ENCODE measurements around the gene CDC42EP5. TPM values are rescaled to one million over a fixed set of nuclear protein-coding genes. Genes with fewer than 3 reads are reported as not detected.

The CDC42EP5 gene
- total RNA-seq, 1 donor from 2014 or later, result 18.2 TPM

DNA sequence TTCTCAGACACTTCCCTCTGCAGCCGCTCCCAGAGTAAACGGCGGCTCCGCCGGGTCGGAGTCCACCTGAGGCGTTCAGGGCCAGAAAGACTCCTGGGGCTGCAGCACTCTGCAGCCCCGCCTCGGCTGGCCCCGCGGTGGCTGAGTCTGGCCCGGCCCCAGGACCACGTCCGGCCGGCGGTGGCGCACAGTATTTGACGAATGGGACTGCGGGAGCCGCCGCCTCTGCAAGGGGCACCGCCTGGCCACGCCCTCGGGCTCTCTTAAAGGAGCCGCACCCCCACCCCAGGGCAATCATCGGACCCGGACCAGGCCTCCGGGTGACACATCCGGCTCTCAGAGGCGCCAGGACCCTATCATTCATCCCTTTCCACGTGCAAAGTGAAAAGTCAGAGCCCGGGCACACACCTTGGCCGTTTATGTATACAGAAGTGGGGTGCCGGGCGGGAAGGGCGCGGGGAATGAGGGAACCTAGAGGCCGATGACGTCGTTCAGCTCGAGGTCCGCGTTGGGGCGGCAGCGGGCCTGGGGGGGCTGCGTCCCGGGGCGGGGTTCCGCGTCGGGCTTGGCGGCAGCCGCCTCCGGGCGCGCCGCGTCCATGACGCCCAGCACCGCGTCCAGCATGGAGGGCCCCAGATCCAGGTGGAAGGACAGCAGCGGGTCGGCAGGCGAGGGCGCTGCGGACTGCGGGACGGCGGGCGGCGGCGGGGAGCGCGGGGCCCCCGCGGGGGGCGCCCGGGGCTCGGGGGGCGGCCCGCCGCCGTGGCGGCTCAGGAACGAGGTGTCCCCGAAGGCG lies 8.3 kb downstream of the CDC42EP5 start:
- Histone ChIP-seq H3K27me3 (ENCODE audit: control insufficient read depth, insufficient read depth, low read length) (no peaks in the 10 kb centered on the region), H3K4me3 (ENCODE audit: low read depth, low read length) (peak overlapping the region; percentile 82), H3K36me3 (ENCODE audit: control insufficient read depth, insufficient read depth, low read length) (peaks cover 7% of the 10 kb centered on the region)
- TF ChIP-seq, protein P1, sequence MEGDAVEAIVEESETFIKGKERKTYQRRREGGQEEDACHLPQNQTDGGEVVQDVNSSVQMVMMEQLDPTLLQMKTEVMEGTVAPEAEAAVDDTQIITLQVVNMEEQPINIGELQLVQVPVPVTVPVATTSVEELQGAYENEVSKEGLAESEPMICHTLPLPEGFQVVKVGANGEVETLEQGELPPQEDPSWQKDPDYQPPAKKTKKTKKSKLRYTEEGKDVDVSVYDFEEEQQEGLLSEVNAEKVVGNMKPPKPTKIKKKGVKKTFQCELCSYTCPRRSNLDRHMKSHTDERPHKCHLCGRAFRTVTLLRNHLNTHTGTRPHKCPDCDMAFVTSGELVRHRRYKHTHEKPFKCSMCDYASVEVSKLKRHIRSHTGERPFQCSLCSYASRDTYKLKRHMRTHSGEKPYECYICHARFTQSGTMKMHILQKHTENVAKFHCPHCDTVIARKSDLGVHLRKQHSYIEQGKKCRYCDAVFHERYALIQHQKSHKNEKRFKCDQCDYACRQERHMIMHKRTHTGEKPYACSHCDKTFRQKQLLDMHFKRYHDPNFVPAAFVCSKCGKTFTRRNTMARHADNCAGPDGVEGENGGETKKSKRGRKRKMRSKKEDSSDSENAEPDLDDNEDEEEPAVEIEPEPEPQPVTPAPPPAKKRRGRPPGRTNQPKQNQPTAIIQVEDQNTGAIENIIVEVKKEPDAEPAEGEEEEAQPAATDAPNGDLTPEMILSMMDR (IDR thresholded peaks at IDR 0.05; ENCODE audit: insufficient read depth, low read length, severe bottlenecking), result no peak
- FAIRE-seq (no peak), DNase-seq (ENCODE audit: low read depth) (peak; percentile 66)

DNA sequence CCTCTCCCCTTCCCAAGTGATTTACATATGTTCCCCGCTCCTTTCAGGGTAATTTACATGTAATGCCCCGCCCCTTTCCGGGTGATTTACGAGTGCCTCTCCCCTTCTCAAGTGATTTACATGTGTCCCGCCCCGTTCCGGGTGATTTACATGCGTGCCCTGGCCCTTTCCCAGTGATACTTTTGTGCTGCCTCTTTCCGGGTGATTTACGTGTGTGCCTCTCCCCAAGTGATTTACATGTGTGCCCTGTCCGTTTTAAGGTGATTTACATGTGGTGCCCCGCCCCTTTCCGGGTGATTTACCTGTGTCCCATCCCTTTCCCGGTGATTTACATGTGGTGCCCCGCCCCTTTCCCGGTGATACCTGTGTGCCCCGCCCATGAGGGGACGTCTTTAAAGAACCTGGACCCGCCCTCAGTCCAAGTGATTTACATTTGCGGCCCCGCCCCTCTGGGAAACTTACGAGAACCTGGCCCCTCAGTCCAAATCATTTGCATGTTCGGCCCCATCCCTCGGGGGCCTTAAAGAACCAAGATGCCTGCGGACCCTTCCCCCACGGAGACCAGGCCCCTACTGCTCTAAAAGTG lies 9.0 kb downstream of the CDC42EP5 start:
- TF ChIP-seq, protein P1 (IDR thresholded peaks at IDR 0.05; ENCODE audit: insufficient read depth, low read length, severe bottlenecking), result no peak
- Histone ChIP-seq H3K27me3 (ENCODE audit: control insufficient read depth, insufficient read depth, low read length) (no peaks in the 10 kb centered on the region), H3K4me3 (ENCODE audit: low read depth, low read length) (peak overlapping the region; percentile 82), H3K36me3 (ENCODE audit: control insufficient read depth, insufficient read depth, low read length) (peaks cover 9% of the 10 kb centered on the region)
- FAIRE-seq (peak; percentile 43), DNase-seq (ENCODE audit: low read depth) (peak; percentile 98)

DNA sequence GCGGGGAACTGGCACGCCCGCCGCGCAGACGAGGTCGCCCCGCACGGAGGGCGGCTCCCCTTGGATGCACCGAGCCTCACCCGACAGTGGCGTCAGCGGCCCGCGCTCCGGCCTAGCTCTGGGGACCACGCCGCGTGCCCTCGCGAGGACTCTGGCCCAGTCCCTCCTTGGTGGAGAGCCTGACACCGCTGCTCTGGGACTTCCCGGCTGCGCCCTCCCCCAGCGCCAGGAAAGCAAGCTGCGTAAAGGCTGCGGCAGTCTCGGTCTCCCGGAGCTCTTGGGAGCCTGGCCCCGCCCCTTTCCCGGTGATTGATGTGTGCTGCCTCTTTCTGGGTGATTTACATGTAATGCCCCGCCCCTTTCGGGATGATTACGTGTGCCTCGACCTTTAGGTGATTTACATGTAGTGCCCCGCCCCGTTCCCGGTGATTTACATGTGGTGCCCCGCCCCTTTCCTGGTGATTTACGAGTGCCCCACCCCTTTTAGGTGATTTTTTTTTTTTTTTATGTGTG lies 9.5 kb downstream of the CDC42EP5 start, which contains the start of gene LENG9:
Gene LENG9, minus strand, starts transcription at position 248 of the 513 bp plus-strand sequence. CDS start 252 bp downstream, outside the sequence.
- peak within 1 kb of the TSS; percentile 82 for H3K4me3 ChIP-seq (ENCODE audit: low read depth, low read length)
- TF ChIP-seq, protein P1 (IDR thresholded peaks at IDR 0.05; ENCODE audit: insufficient read depth, low read length, severe bottlenecking), result no peak
- H3K36me3 ChIP-seq (ENCODE audit: control insufficient read depth, insufficient read depth, low read length), result peaks cover 9% of the 10 kb centered on the region
- no peak for FAIRE-seq
- DNase-seq (ENCODE audit: low read depth), result peak; percentile 97
- H3K27me3 ChIP-seq (ENCODE audit: control insufficient read depth, insufficient read depth, low read length), result no peaks in the 10 kb centered on the region

DNA sequence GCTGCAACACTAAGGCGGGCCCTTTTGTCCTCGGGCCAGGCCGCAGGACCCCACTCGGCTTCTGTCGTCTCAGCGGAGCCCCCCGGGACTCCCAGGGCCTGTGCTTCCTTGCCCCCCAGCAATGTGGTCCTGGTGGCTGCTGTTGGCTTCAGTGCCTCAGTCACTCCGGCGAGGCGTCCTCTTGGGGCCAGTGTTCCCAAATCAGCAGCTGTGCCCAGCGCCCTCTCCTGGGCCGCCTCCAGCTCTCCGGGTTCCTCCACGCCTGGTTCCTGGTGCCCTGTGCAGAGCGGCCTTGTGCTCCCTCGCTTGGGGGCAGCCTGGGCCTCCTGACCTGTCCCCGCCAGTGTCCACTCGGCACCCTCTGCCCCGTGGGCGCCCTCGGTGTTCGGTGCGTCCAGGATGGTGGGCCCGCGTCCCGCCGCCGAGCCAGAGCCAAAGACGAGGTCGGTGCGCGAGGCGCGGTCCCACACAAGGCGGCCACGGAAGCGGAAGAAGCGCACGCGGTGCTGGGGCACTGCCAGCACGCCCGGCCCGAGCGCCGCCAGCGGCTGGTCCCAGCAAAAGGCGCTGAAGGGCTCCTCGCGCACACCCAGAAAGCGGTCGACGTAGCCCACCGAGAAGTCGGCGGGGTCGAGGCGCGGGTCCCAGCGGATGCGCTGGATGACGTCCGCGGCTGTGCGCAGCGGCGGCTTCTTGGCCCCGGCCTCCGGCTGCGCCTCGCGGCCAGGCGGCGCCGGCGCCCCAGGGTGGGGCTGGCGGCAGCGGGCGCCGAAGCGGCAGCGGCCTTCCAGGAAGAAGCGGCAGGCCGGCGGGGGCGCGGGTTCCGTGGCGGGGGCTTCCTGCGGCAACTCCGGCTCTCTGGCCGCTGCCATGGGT lies 10.2 kb downstream of the CDC42EP5 start:
- DNase-seq (ENCODE audit: low read depth), result peak; percentile 39
- FAIRE-seq, result no peak
- TF ChIP-seq, protein P1 (IDR thresholded peaks at IDR 0.05; ENCODE audit: insufficient read depth, low read length, severe bottlenecking), result peak; percentile 58
- Histone ChIP-seq H3K27me3 (ENCODE audit: control insufficient read depth, insufficient read depth, low read length) (no peaks in the 10 kb centered on the region), H3K4me3 (ENCODE audit: low read depth, low read length) (peak overlapping the region; percentile 82), H3K36me3 (ENCODE audit: control insufficient read depth, insufficient read depth, low read length) (peaks cover 15% of the 10 kb centered on the region)

DNA sequence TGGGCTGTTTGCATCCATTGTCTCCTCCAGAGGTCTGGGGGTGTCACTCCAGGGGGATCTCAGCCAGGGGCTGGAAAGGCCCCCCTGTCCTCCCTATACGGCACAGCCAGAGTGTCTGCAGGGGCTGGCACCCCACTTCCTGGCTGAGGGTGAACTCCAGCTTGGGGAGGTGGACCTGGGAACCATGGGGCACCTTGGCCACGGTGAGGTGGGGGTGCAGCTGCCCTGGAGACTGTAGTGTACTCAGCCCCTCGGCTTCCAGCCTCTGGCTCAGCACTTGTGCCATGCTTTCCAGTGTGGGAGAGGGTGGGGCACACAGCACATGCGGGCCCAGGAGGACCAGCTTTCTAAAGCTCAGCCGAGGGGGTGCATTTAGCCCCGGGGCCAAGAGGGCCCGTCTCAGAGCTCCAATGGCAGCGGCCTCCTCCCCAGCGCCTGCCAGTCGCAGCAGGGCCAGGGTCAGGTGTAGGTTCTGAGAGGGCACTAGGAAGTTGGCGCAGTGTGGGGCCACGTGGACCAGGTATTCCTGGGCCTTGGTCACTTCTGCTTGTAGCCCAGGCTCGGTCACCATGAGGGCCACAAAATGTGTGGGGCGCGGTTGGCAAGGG lies 10.9 kb downstream of the CDC42EP5 start:
- Histone ChIP-seq H3K36me3 (ENCODE audit: control insufficient read depth, insufficient read depth, low read length) (peaks cover 18% of the 10 kb centered on the region), H3K27me3 (ENCODE audit: control insufficient read depth, insufficient read depth, low read length) (no peaks in the 10 kb centered on the region), H3K4me3 (ENCODE audit: low read depth, low read length) (peak overlapping the region; percentile 82)
- DNase-seq (ENCODE audit: low read depth), result no peak
- no peak for FAIRE-seq
- TF ChIP-seq, protein P1 (IDR thresholded peaks at IDR 0.05; ENCODE audit: insufficient read depth, low read length, severe bottlenecking), result no peak
